HG03139 (cell line): ENCODE data around the gene SERTAD3.
"Not testable (repeated sequence)": the region's sequence is repeated elsewhere in the genome, so short reads cannot be mapped to it uniquely, and the experiment has no call there.

ENCODE experiments used
- ATAC-seq: cut with Tn5 transposase; IDR thresholded peaks from one replicate; pipeline ENCODE4 v1.9.1; 2021; ENCODE audit not compliant: unreplicated experiment

SERTAD3 gene

GRCh38 chr19:40428197-40428596 is 15.9 kb downstream of the SERTAD3 start:
- not testable (repeated sequence) for ATAC-seq

DNA sequence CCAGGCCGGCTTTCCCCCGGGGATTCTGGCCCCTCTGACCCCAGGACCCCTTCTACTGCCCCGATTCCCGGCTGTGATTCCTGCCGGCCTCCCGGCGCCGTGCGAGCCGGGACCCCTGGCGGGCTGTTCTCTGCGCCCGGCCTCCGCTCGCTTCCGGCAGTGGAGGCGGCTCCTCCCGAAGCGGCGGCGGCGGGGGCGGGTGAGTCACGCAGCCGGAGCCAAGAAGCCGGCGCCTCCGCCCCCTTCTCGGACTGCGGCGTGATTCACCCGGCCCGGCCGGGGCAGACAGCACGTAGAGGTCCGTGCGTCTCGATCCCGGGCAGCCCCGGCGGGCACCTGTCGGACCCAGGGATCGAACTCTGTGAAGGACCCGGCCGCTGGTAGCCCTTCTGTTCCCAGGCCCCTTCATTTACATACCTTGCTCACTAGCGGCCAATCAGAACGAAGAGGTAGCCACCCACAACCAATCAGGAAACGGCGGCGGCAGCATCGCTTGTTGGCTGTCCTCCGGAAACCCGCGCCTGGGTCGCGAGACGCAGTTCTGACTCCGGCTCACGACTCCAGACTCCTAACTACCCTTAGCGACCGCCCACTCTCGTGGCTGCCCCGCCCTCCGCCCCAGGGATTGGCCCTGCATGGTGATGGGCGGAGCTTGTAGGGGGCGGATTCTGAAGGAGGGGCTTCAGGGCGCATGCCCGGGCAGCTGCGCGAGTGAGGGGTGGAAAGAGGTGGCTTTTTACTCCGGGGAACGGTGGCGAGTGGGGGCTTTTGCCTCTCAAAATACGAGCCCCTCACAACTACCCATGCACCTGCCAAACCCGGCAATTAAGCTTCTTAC is 18.5 kb downstream of the SERTAD3 start, which contains the start of gene SERTAD1:
SERTAD1 (minus strand) TSS at position 543 of the 838 bp plus-strand sequence. CDS start 2,446 bp downstream, outside the sequence.
- peak; percentile 81 for ATAC-seq

- no peak for ATAC-seq
Observed at GRCh38 chr19:40424637-40425449, 19.3 kb downstream of the SERTAD3 start.

DNA sequence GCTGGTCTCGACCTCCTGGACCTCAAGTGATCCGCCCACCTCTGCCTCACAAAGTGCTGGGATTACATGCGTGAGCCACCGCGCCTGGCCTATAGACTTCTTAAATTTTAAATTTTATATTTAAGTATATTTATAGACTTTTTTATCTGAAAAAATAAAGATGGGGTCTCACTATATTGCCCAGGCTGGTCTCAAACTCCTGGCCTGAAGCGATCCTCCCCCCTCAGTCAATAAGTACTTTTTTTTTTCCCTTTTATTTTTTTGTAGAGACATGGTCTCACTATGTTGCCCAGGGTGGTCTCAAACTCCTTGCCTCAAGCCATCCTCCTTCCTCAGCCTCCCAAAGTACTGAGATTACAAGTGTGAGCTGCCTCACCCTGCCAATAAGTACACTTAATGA is 20.2 kb downstream of the SERTAD3 start:
- no peak for ATAC-seq

DNA sequence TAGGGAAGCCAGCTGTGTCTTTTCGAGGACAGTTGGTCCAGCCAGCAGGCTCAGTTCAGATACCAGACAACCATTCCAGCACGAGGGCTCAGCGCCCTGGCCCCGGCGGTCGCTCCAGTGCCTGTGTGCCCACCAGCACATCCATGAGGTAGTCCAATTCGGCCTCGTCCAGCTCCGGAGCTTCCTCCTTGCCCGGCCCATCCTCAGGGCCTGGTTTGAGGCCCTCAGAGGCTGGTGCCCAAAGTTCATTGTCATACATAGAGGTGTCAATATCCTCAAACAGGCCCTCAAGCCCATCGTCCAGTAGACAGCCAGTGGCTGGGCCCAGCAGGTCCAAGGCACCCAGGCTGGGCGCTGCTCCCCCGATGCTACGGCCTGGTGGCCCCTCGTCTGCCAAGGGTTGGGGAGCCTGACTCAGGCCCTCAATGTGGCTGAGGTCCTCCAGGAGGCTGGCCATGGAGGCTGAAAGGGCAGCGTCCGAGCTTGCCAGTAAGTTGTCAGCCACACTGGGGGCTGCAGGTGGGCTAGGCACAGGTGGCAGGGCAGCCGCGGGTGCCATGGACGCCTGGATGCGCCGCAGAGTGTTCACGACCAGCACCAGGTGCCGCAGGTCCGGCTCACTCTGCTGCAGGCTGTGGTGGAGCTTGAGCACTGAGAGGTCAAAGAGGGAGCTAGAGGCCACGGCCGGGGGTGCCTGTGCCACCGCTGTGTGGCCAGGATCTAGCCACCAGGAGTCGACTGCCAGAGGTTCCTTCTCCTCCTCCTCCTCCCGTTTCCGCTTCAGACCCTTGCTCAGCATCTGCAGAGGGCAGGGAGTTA is 21.2 kb downstream of the SERTAD3 start:
- no peak for ATAC-seq

GRCh38 chr19:40421993-40422747 is 22.0 kb downstream of the SERTAD3 start:
- no peak for ATAC-seq

DNA sequence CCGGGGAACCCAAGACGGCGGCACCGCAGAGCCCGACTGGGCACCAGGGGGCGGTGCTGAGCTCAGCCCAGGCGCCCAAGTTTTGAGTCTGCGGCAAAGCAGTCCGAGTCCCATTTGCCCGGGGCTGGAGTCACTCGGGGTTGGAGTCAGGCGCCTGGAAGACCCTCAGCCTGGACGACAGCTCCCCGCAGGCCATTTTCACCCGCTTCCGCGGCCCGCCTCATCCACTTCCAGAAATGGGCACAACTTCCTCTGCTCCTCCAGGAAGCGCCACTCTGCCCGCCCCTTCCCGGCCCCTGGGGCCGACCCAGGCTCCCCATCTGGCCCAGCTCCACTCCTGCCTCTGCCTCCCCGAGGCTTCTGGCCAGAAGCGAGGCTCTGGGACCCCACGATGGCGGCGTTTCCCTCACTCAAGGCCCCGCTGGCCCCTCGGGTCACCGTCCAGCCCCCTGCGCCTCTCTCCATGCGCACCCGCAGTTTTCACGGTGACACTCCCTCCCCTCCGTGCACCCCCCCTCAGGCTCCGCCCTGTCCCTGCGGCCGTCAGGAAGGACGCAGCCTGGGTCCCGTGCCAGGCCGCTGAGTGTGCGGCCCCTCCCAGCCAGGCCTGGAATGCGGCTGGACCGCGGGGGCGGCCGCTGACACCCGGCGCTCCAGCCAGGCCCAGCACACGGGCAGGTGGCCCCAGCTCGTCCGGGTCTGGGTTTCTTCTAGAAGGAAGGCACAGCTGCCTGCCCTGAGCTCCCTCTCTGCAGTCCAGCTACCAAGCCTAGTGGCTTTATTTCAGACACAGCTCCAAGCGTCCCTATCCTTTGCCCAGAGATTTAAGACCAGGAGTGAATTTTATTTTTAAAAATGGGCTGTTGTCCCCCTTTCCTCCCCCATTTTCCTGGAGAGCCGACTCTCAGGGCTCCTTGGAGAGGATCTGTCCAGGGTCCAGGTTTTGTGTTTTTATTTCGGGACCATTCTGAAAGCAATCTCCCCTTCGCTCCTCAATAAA is 23.1 kb downstream of the SERTAD3 start:
- no peak for ATAC-seq

GRCh38 chr19:40420451-40420765 is 23.7 kb downstream of the SERTAD3 start:
- ATAC-seq, result no peak

GRCh38 chr19:40419780-40420179 is 24.4 kb downstream of the SERTAD3 start:
- no peak for ATAC-seq

DNA sequence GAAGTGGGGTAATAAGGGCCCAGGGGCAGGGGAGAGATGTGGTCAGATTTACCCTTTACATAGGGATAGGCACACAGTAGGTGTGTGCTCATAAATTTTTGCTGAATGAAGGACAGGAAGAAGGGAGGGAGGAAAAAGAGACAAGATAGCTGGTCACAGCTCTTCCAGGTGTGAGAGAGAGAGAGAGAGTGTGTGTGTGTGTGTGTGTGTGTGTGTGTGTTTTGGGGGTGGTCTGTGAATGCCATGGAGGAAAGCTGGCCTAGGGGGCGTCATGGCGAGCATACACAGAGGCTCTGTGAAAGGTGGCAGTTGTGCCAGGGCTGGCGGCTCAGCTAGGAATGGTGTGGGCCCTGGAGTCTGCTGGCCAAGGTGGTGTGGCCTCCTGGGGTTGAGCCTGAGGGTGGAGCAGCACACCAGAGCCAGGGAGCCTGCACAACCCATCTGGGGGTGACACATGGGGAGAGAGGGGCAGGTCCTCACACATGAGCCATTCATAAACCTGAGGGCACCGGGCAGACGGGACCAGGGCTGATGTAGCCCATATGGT is 25.0 kb downstream of the SERTAD3 start:
- no peak for ATAC-seq

DNA sequence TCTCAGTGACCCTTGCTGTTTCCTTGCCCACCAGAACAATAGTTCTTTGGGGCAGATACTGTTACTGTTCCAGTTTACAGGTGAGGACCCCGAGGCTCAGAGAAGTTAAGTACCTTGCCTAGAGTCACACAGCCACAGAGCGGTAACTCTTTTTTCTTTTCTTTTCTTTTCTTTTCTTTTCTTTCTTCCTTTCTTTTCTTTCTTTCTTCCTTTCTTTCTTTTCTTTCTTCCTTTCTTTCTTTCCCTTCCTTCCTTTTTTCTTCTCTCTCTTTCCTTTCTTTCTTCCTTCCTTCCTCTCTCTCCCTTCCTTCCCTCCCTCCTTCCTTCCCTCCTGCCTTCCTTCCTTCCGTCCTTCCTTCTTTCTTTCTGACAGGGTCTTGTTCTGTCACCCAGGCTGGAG is 26.1 kb downstream of the SERTAD3 start:
- ATAC-seq, result no peak

DNA sequence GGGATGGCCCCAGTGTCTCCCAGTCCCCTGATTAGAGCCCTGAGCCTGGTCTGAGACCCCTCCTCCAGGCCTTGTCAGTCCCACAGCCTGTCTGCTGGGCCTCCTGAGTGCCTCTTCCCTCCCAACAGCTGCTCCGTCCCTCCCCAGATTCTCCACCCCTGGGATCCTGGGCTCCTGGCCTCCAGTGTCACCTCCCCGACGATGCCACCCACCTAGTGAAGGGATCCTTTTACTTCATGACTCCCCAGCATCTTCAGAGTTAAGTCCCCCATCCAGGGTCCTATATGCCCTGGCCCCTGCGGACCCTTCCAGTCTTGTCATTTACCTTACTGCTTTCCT is 26.5 kb downstream of the SERTAD3 start:
- no peak for ATAC-seq

DNA sequence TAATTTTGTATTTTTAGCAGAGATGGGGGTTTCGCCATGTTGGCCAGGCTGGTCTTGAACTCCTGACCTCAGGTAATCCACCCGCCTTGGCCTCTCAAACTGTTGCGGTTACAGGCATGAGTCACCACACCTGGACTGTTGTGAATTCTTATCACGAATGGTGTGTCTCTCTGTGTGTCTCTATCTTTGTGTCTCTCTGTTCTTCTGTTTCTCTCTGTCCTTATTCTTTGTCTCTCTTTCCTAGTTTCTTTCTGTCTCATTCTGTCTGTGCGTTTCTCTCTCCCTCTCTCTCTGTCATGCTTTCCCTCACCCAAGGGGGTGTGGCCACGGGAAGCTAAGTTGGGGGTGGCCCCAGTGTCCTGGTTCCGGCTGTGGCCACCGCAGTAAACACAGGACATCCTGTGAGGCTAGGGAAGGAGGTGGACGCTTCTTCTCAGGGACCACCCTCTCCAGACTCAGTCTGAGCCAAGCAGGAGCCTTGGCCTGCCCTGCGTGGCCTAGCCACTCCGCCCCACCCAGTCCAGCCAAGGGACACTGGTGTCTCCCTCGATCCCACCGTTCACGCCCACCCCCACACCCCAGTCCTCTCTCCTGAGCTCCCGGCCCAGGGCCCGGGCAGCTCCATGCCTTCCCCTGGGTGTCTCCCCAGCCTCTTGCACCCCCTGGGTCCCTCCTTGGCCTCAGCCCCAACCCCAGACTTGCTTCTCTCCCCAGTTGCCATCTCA is 27.1 kb downstream of the SERTAD3 start:
- ATAC-seq, result no peak

GRCh38 chr19:40415768-40416167 is 28.4 kb downstream of the SERTAD3 start:
- no peak for ATAC-seq

- ATAC-seq, result no peak
Observed at GRCh38 chr19:40414542-40415535, 29.3 kb downstream of the SERTAD3 start.

DNA sequence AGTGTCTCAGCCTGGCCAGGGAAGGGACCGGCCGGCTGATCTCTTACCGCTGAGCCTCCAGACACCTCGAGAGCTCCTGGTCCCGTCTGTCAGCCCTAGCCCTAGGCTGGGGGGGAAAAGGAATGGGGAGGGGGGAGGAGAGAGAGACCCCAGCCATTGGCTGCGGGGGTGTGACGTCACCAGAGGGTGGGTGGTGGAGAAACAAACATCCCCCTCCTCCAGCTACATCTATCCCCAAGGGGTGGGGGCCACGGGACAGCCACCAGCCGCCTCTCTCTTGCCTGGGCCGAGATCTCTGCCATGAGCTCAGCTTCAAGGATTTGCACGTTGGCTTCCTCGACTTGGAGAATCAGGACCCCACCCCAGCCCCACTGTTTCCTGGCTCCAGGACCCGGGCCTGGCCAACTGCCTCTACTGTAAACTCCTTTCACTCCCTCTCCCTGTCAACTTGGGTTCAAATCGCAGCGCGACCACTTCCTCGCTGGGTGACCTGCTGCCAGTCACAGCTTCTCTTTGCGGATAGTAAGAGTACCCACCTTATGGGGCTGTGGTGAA is 30.8 kb downstream of the SERTAD3 start, which contains the start of gene PRX:
PRX (minus strand) TSS at position 88 of the 555 bp plus-strand sequence. CDS start 5,446 bp downstream, outside the sequence.
- ATAC-seq, result no peak

GRCh38 chr19:40412866-40413265 is 31.3 kb downstream of the SERTAD3 start:
- no peak for ATAC-seq
